ENCODE results near the gene CMC1. TPM values are rescaled to one million over a fixed set of nuclear protein-coding genes. Genes with fewer than 3 reads are reported as not detected.

The CMC1 gene
- total RNA-seq, 1 experiment from 2014 or later, result 22.6 TPM

DNA sequence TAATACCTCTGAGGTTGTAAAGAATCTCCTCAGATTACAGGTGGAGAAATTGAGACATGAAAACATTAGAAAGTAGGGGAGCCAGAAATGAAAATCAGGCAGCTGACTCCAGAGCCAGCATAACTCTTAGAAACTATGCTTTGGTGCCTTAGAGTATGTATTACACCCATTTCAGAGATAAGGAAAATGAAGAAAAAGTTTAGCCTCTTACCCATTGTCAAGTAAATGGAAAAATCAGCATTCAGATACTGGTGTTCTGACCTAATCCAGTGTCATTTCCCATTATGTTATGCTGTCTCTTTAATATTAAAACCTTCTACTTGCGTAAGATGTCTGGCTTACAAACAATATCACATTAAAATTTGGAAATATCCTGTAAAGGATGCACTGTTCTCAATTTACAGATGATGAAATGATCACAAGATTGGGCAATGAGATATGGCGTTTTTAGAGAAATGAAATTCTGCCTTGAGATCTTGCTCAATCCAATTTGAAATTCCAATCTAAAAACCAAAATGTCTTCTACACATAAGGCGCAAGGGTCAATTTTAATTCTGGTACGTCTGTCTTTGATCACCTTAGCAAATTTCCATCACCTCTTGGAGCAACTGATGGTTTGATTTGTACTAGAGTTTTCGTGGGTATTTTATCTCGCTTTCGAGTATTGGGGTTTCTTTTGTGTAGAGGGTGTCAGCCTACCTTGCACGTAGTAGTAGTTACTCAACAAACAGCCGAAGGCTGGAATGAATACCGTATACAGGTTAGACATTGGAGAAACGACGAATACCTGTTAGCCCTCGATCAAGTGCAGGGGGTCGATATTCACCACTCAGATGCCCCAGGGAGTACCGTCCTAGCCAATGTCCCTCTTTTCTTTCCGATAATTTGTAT, 106.2 kb downstream of the CMC1 start:
- Histone ChIP-seq H3K36me3 (no peaks in the 10 kb centered on the region; the same call in 1 of the 2 replicates), H3K4me3 (peak overlapping the region; percentile 93), H3K9me3 (replicated peaks) (no peaks in the 10 kb centered on the region), H3K27ac (peak overlapping the region; percentile 99), H3K27me3 (no peaks in the 10 kb centered on the region), H3K4me1 (peaks cover 15% of the 10 kb centered on the region)
- DNase-seq, result no peak

DNA sequence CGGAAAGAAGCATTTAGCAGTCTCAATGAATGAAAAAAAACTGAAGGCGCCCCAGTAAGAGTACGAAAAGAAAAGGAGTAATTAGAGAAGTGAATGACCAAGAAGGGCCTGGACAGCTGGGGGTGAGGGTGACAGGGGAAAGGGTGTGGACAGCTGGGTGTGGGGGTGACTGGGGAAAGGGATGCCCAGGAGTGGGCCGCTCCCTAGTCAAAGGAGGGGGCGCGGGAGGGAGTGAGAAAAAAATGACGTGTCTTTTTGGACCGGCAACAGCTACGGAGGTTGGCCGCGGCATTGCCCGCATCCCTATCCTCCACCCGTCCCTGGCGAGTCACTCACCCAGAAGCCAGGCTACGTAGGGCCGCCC, 106.8 kb downstream of the CMC1 start:
- Histone ChIP-seq H3K27ac (peak overlapping the region; percentile 99), H3K4me3 (peak overlapping the region; percentile 93), H3K9me3 (replicated peaks) (no peaks in the 10 kb centered on the region), H3K4me1 (peaks cover 15% of the 10 kb centered on the region), H3K36me3 (no peaks in the 10 kb centered on the region; the same call in 1 of the 2 replicates), H3K27me3 (no peaks in the 10 kb centered on the region)
- DNase-seq, result peak; percentile 88 to 92

DNA sequence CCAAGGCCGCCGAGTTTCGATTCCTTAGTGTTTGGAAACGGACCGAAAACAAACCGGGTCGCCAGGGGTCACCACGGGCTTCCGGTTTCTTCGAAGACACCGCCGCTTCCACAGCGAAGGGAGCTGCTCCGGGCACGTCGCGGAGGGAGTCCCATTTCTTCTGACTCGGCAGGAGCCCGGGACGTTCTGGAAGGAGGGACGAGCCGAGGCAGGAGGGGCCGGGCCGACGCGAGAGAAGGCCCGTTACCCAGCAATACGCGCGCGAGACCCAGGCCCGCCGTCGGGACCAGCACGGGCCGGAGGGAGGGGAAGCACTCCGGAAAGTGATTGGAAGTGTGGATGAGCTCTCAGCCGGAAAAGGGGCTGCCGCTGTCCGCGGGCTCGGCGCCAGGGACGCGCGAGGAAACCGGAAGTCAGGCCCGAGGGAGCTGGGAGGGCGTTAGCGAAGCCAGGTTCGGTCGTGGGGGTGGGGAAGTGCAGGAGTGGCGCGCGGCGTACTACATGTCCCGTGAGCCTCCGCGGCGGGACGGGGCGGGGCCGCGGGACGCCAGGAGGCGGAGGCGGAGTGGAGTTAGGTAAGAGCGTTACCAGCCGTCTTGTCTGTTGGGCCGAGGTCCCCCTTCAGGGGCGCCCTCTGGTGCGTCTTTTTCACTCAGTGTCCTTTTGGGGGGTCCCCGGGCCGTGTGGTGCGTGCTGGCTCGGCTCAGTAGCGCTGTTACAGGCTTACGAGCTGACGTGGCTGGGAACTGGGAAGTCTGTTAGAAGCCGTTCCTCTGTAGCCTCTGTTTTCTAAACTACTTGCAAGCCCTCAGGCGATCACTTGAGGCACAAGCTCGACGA, 107.4 kb downstream of the CMC1 start, which contains the start of the genes AZI2 and ZCWPW2:
AZI2 (minus strand) TSS at position 196 of the 840 bp plus-strand sequence. CDS start 8,207 bp downstream, outside the sequence.
ZCWPW2 (plus strand) TSS at position 93 of the 840 bp plus-strand sequence. CDS start 64,348 bp downstream, outside the sequence.
- peaks cover 15% of the 10 kb centered on the region for H3K4me1 ChIP-seq
- H3K9me3 ChIP-seq (replicated peaks), result no peaks in the 10 kb centered on the region
- H3K4me3 ChIP-seq, result peak within 1 kb of the TSS; percentile 93
- DNase-seq, result peak; percentile 98
- no peaks in the 10 kb centered on the region; the same call in 1 of the 2 replicates for H3K36me3 ChIP-seq
- peak within 1 kb of the TSS; percentile 99 for H3K27ac ChIP-seq
- H3K27me3 ChIP-seq, result no peaks in the 10 kb centered on the region

DNA sequence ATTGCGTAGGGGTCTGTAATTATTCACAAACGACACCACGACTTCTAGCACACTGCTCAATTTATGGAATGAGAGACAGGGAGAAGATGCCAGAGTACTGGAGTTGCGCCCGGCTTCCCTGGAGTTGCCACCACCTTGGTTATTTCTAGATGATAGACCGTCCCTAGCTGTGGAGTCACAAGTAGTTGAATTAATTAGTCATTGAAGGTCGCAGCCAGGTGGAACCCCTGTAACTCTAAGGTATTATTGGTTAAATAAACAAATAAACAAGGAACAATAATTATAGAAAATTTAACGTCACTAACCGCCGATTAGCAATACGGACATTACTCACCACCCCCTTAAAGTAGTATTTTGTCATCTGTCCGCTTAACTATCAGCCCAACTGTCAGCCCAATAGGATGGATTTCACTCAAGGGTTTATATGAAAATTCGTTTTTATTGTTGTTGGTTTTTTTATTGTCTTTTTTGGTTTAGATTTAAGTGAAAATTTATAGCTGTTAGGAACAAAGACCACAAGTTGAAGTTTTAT, 108.1 kb downstream of the CMC1 start:
- no peaks in the 10 kb centered on the region for H3K9me3 ChIP-seq (replicated peaks)
- H3K36me3 ChIP-seq, result no peaks in the 10 kb centered on the region; the same call in 1 of the 2 replicates
- H3K27me3 ChIP-seq, result no peaks in the 10 kb centered on the region
- no peak for DNase-seq
- H3K4me1 ChIP-seq, result peaks cover 15% of the 10 kb centered on the region
- peak overlapping the region; percentile 99 for H3K27ac ChIP-seq
- H3K4me3 ChIP-seq, result peak overlapping the region; percentile 93

Other genes starting within 250 kb of the CMC1 start
- gene ZCWPW2, start 107.1 kb downstream of the CMC1 start, total RNA-seq (2014; rRNA removed; shearing (Covaris generic)), result 0.43 and 0.97 TPM in 2 replicates
- 107 and 143 TPM in 2 replicates for gene AZI2, start 107.2 kb downstream of the CMC1 start, total RNA-seq (2014; rRNA removed; shearing (Covaris generic))

Measured in SJCRH30 (cell line).